Sigmoid colon (tissue), 7 donors: ENCODE measurements around the gene HDGFL2. TPM values are rescaled to one million over a fixed set of nuclear protein-coding genes. Genes with fewer than 3 reads are reported as not detected.

Experiments
- DNase-seq: peaks from one replicate; pipeline ENCODE4 v3.0.0-alpha.2; 2019
- H3K27ac ChIP-seq, 4 donors: fragments of 200-600 bp; sonication (generic); one replicate each; pipeline ENCODE4 v1.5.1; 2016 to 2019; ENCODE audit warnings: mild to moderate bottlenecking in 1 of 4
- H3K27me3 ChIP-seq, 3 donors: fragments of 200-600 bp; sonication (generic); one replicate each; pipeline ENCODE4 v1.5.1; 2019; ENCODE audit warnings: mild to moderate bottlenecking in 1 of 3
- H3K36me3 ChIP-seq, 4 donors: fragments of 200-600 bp; sonication (generic); one replicate each; pipeline ENCODE4 v1.5.1; 2016 to 2019
- H3K4me1 ChIP-seq, 4 donors: fragments of 200-600 bp; sonication (generic); one replicate each; pipeline ENCODE4 v1.5.1; 2017 to 2019
- H3K4me3 ChIP-seq, 4 donors: fragments of 200-600 bp; sonication (generic); one replicate each; pipeline ENCODE4 v1.5.1; 2017 to 2019; ENCODE audit warnings: mild to moderate bottlenecking in 2 of 4, moderate library complexity in 1 of 4
- H3K9me3 ChIP-seq, 4 donors: fragments of 200-600 bp in 3 of 4; sonication (generic) in 3 of 4; one replicate each; pipeline versions ENCODE4 v1.5.1 to v1.6.1; 2013 to 2019
- CTCF ChIP-seq, 4 experiments: fragments of 450-650 bp in 3 of 4; fragments of 200-600 bp in 1 of 4; IDR thresholded peaks; one replicate each; pipeline ENCODE4 v1.5.1; 2016 to 2019; ENCODE audit warnings: antibody characterized with exemption in 4 of 4, mild to moderate bottlenecking in 3 of 4, moderate library complexity in 2 of 4
- EP300 ChIP-seq, 4 donors: sonication (generic); formaldehyde crosslinking; IDR thresholded peaks; one replicate each; pipeline ENCODE4 v1.6.1; 2017; ENCODE audit warnings: antibody characterized with exemption in 4 of 4
- POLR2A ChIP-seq, 2 donors: fragments of 450-650 bp; IDR thresholded peaks; one replicate each; pipeline ENCODE4 v1.6.1; 2016; ENCODE audit warnings: antibody characterized with exemption in 2 of 2, mild to moderate bottlenecking in 2 of 2, moderate library complexity in 2 of 2
- POLR2AphosphoS5 ChIP-seq, 4 donors: sonication (generic); formaldehyde crosslinking; IDR thresholded peaks; one replicate each; pipeline ENCODE4 v1.6.1; 2017; ENCODE audit warnings: antibody characterized with exemption in 4 of 4
- WGBS, 2 donors: extraction: QIAGEN DNeasy Blood & Tissue Kit; methylation state at CpG; one replicate each; pipeline ENCODE4 v1.1.7; 2013; 5-methylcytosine and 5-hydroxymethylcytosine counted together
- intact Hi-C: fragments of 100-400 bp; cut with DNase I; formaldehyde crosslinking; loops from one replicate; pipeline ENCODE4 v1.15.1; 2023
- polyA plus RNA-seq, 3 donors: library from polyadenylated mRNA; stranded (reverse); fragments of 200-250 nt; gene quantifications; one replicate each; pipeline ENCODE4 v1.2.3, GENCODE V29; 2013
- small RNA-seq, 3 donors: library from RNA; depleted of rRNA; stranded (forward); fragments of <200 nt; gene quantifications; one replicate each; pipeline ENCODE3, GENCODE V24; 2016
- total RNA-seq, 4 donors: library from RNA; depleted of rRNA; stranded (reverse); fragments of >200 nt; gene quantifications; one replicate each; pipeline ENCODE4 v1.1.0, GENCODE V29; 2016
- donor health status: healthy with polysubstance abuse.
- donor health status: Bipolar disorder and iron deficiency.
- donor health status: healthy.

Gene HDGFL2
- total and polyA plus RNA-seq, 7 donors = 19.8 to 78.2 (median 39.2) TPM

DNA sequence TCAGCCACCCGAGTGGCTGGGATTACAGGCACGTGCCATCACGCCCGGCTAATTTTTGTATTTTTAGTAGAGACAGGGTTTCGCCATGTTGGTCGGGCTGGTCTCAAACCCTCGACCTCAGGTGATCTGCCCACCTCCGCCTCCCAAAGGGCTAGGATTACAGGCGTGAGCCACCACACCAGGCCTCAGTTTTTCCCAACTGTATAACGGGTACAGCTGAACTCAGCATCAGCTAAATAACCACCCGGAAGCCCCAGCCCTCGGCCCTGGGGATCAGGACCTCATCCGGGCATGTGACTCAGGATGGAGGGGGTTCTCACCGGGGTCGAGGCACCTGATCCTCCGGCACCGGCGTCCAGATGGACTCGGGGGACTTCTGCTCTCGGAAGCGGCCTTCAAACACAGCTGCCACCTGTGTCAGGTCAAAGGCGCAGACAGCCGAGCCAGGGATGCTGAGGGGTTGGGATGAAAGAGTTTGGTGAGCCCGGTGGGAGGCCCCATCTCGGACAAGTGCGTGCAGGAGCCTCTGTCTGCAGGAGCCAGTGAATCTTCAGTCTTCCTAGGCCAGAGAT is 78.5 kb downstream of the HDGFL2 start:
- intact Hi-C loops = no loop called here
- TF ChIP-seq POLR2A (IDR thresholded peaks at IDR 0.05) (no peak), EP300 (IDR thresholded peaks at IDR 0.05) (no peak), POLR2AphosphoS5 (IDR thresholded peaks at IDR 0.05) (no peak), CTCF (IDR thresholded peaks at IDR 0.05) (no peak)
- DNase-seq = no peak

More for the DNA sequence above, 78.5 kb downstream of the HDGFL2 start:
- Histone ChIP-seq H3K4me3 (no peak overlapping the region), H3K9me3 (no peaks in the 10 kb centered on the region), H3K36me3 (no peaks in the 10 kb centered on the region), H3K27ac (no peak overlapping the region), H3K27me3 (no peaks in the 10 kb centered on the region), H3K4me1 (no peaks in the 10 kb centered on the region)
- 77 to 87% methylated on average over 26 of the region's 26 CpGs for WGBS, 2 donors

Small RNAs within 50 kb of the gene (small RNA-seq; reads per million reads assigned to genes)
- gene MIR4746 = 0 reads per million in 3 donors

Other genes starting within 250 kb of the HDGFL2 start
- gene EBI3, start 242.8 kb upstream of the HDGFL2 start, total RNA-seq = 1 to 10 TPM; 1.7 to 3.9 (median 2.5) TPM
- 10 to 100 TPM in 2 of 3 donors, 1 to 10 TPM in 1; 3.6 to 17.6 (median 17.6) TPM for gene EBI3, start 242.8 kb upstream of the HDGFL2 start, polyA plus RNA-seq
- gene YJU2, start 225.2 kb upstream of the HDGFL2 start, total RNA-seq = 10 to 100 TPM; 19.4 to 22.5 (median 20.8) TPM
- gene YJU2, start 225.2 kb upstream of the HDGFL2 start, polyA plus RNA-seq = 10 to 100 TPM; 21.5 to 31.8 (median 24.6) TPM
- gene SHD, start 193.0 kb upstream of the HDGFL2 start, total RNA-seq = not detected
- 10 to 100 TPM; 18.8 to 84.7 (median 68.0) TPM for gene SHD, start 193.0 kb upstream of the HDGFL2 start, polyA plus RNA-seq
- not detected for gene TMIGD2, start 169.9 kb upstream of the HDGFL2 start, total RNA-seq
- 1 to 10 TPM in 1 of 3 donors, under 1 TPM in 1, not detected in 1; 0.60 to 6.3 TPM for gene TMIGD2, start 169.9 kb upstream of the HDGFL2 start, polyA plus RNA-seq
- 1 to 10 TPM in 2 of 4 donors, not detected in 2; 1.1 to 1.5 TPM for gene FSD1, start 167.7 kb upstream of the HDGFL2 start, total RNA-seq
- 1 to 10 TPM in 2 of 3 donors, not detected in 1; 1.6 to 2.6 TPM for gene FSD1, start 167.7 kb upstream of the HDGFL2 start, polyA plus RNA-seq
- 1 to 10 TPM in 3 of 4 donors, under 1 TPM in 1; 0.99 to 5.5 (median 2.7) TPM for gene STAP2, start 133.5 kb upstream of the HDGFL2 start, total RNA-seq
- 100 to 1,000 TPM; 146 to 313 (median 199) TPM for gene STAP2, start 133.5 kb upstream of the HDGFL2 start, polyA plus RNA-seq
- 10 to 100 TPM in 1 of 4 donors, 1 to 10 TPM in 3; 8.6 to 13.3 (median 9.3) TPM for gene MPND, start 128.7 kb upstream of the HDGFL2 start, total RNA-seq
- 10 to 100 TPM; 38.2 to 65.2 (median 60.1) TPM for gene MPND, start 128.7 kb upstream of the HDGFL2 start, polyA plus RNA-seq
- 10 to 100 TPM; 28.5 to 33.9 (median 32.2) TPM for gene SH3GL1, start 71.8 kb upstream of the HDGFL2 start, total RNA-seq
- 10 to 100 TPM; 37.9 to 47.4 (median 45.0) TPM for gene SH3GL1, start 71.8 kb upstream of the HDGFL2 start, polyA plus RNA-seq
- 1 to 10 TPM; 3.6 to 5.5 (median 4.1) TPM for gene CHAF1A, start 69.7 kb upstream of the HDGFL2 start, total RNA-seq
- gene CHAF1A, start 69.7 kb upstream of the HDGFL2 start, polyA plus RNA-seq = 10 to 100 TPM in 2 of 3 donors, 1 to 10 TPM in 1; 5.4 to 19.1 (median 10.6) TPM
- gene UBXN6, start 14.5 kb upstream of the HDGFL2 start, total RNA-seq = 100 to 1,000 TPM in 1 of 4 donors, 10 to 100 TPM in 3; 47.1 to 103 (median 62.7) TPM
- gene UBXN6, start 14.5 kb upstream of the HDGFL2 start, polyA plus RNA-seq = 100 to 1,000 TPM in 2 of 3 donors, 10 to 100 TPM in 1; 96.3 to 160 (median 114) TPM
- gene PLIN4, start 46.2 kb downstream of the HDGFL2 start, total RNA-seq = 10 to 100 TPM; 41.3 to 71.7 (median 55.9) TPM
- 10 to 100 TPM in 1 of 3 donors, 1 to 10 TPM in 1, under 1 TPM in 1; 0.69 to 22.3 (median 1.8) TPM for gene PLIN4, start 46.2 kb downstream of the HDGFL2 start, polyA plus RNA-seq
- gene PLIN5, start 62.9 kb downstream of the HDGFL2 start, total RNA-seq = 10 to 100 TPM in 1 of 4 donors, 1 to 10 TPM in 3; 2.5 to 10.0 (median 4.2) TPM
- 1 to 10 TPM in 2 of 3 donors, under 1 TPM in 1; 0.69 to 3.1 (median 2.4) TPM for gene PLIN5, start 62.9 kb downstream of the HDGFL2 start, polyA plus RNA-seq
- 1 to 10 TPM in 1 of 4 donors, under 1 TPM in 2, not detected in 1; 0.36 to 2.3 (median 0.49) TPM for gene LRG1, start 67.7 kb downstream of the HDGFL2 start, total RNA-seq
- gene LRG1, start 67.7 kb downstream of the HDGFL2 start, polyA plus RNA-seq = 10 to 100 TPM in 1 of 3 donors, 1 to 10 TPM in 2; 2.4 to 21.0 (median 3.7) TPM
- 1 to 10 TPM; 1.1 to 5.7 (median 1.6) TPM for gene SEMA6B, start 87.4 kb downstream of the HDGFL2 start, total RNA-seq
- 10 to 100 TPM in 1 of 3 donors, 1 to 10 TPM in 1, under 1 TPM in 1; 0.60 to 16.9 (median 4.7) TPM for gene SEMA6B, start 87.4 kb downstream of the HDGFL2 start, polyA plus RNA-seq
- 10 to 100 TPM; 18.9 to 25.2 (median 20.0) TPM for gene TNFAIP8L1, start 167.2 kb downstream of the HDGFL2 start, total RNA-seq
- 10 to 100 TPM in 1 of 3 donors, 1 to 10 TPM in 2; 3.7 to 17.1 (median 4.8) TPM for gene TNFAIP8L1, start 167.2 kb downstream of the HDGFL2 start, polyA plus RNA-seq
- gene MYDGF, start 198.0 kb downstream of the HDGFL2 start, total RNA-seq = 10 to 100 TPM; 25.7 to 37.4 (median 34.0) TPM
- gene MYDGF, start 198.0 kb downstream of the HDGFL2 start, polyA plus RNA-seq = 100 to 1,000 TPM in 1 of 3 donors, 10 to 100 TPM in 2; 34.2 to 200 (median 55.3) TPM